ENCODE measurements around the gene RHEBL1. TPM values are rescaled to one million over a fixed set of nuclear protein-coding genes. Genes with fewer than 3 reads are reported as not detected.

RHEBL1 gene
- polyA plus RNA-seq, 1 donor (not counting 4 experiments of a cell fraction or from before 2014, with no cell fraction given) = 0.51 TPM

GRCh38 chr12:49031573-49032161 is 38.1 kb downstream of the RHEBL1 start:
- H3K36me3 ChIP-seq (ENCODE audit: control insufficient read depth in 2 of 2, extremely low read depth in 1 of 2, insufficient read depth in 2 of 2, low read length in 2 of 2) = peaks cover 54 to 61% of the 10 kb centered on the region in 2 experiments
- peaks cover 6% of the 10 kb centered on the region for H4K20me1 ChIP-seq (ENCODE audit: control insufficient read depth, extremely low read depth, insufficient read depth, low read length)
- H3K9me1 ChIP-seq (ENCODE audit: control insufficient read depth, extremely low read depth, insufficient read depth, low read length) = no peaks in the 10 kb centered on the region
- H3K27ac ChIP-seq (ENCODE audit: control insufficient read depth, insufficient read depth, low read length) = no peak overlapping the region
- H3K27me3 ChIP-seq (ENCODE audit: control insufficient read depth, extremely low read depth, insufficient read depth, low read length) = no peaks in the 10 kb centered on the region
- no peak for FAIRE-seq
- no peaks in the 10 kb centered on the region for H3K9me3 ChIP-seq (ENCODE audit: control insufficient read depth, low read depth, low read length)
- no peak for DNase-seq (ENCODE audit: low read depth, low spot score)
- no peak overlapping the region for H3K4me2 ChIP-seq (ENCODE audit: control insufficient read depth, extremely low read depth, insufficient read depth, low read depth, low read length)
- TF ChIP-seq EZH2 (IDR thresholded peaks at IDR 0.05; ENCODE audit: low read length) = no peak
- H3K79me2 ChIP-seq (ENCODE audit: control insufficient read depth, insufficient read depth, low read length) = no peaks in the 10 kb centered on the region
- no peak overlapping the region for H3K9ac ChIP-seq (ENCODE audit: control insufficient read depth, extremely low read depth, insufficient read depth, low read length)
- H2AFZ ChIP-seq (ENCODE audit: control insufficient read depth, low read length) = no peak overlapping the region
- dilution Hi-C loops (cut with MboI; ENCODE audit: extremely low pct_ligation_motif_present, low sequenced_read_pairs) = no loop called here
- no peak overlapping the region for H3K4me3 ChIP-seq (ENCODE audit: control insufficient read depth in 2 of 3, extremely low read depth in 1 of 3, insufficient read depth in 2 of 3, low read depth in 1 of 3, low read length in 3 of 3)
- no peaks in the 10 kb centered on the region for H3K4me1 ChIP-seq (ENCODE audit: control insufficient read depth, extremely low read depth, insufficient read depth, low read length)

- no peak overlapping the region for H3K4me2 ChIP-seq (ENCODE audit: control insufficient read depth, extremely low read depth, insufficient read depth, low read depth, low read length)
- H3K36me3 ChIP-seq (ENCODE audit: control insufficient read depth in 2 of 2, extremely low read depth in 1 of 2, insufficient read depth in 2 of 2, low read length in 2 of 2) = peaks cover 60 to 65% of the 10 kb centered on the region in 2 experiments
- H3K9me1 ChIP-seq (ENCODE audit: control insufficient read depth, extremely low read depth, insufficient read depth, low read length) = no peaks in the 10 kb centered on the region
- H3K9me3 ChIP-seq (ENCODE audit: control insufficient read depth, low read depth, low read length) = no peaks in the 10 kb centered on the region
- no peak overlapping the region for H3K9ac ChIP-seq (ENCODE audit: control insufficient read depth, extremely low read depth, insufficient read depth, low read length)
- H2AFZ ChIP-seq (ENCODE audit: control insufficient read depth, low read length) = no peak overlapping the region
- dilution Hi-C loops (cut with MboI; ENCODE audit: extremely low pct_ligation_motif_present, low sequenced_read_pairs) = no loop called here
- peaks cover 6% of the 10 kb centered on the region for H4K20me1 ChIP-seq (ENCODE audit: control insufficient read depth, extremely low read depth, insufficient read depth, low read length)
- no peak overlapping the region for H3K27ac ChIP-seq (ENCODE audit: control insufficient read depth, insufficient read depth, low read length)
- H3K4me3 ChIP-seq (ENCODE audit: control insufficient read depth in 2 of 3, extremely low read depth in 1 of 3, insufficient read depth in 2 of 3, low read depth in 1 of 3, low read length in 3 of 3) = no peak overlapping the region
- FAIRE-seq (no peak), DNase-seq (ENCODE audit: low read depth, low spot score) (no peak)
- TF ChIP-seq EZH2 (IDR thresholded peaks at IDR 0.05; ENCODE audit: low read length) (no peak), CTCF (optimal IDR thresholded peaks at IDR 0.05 in 1 of 3, IDR thresholded peaks at IDR 0.05 in 1 of 3, conservative IDR thresholded peaks at IDR 0.05 in 1 of 3; ENCODE audit: extremely low read depth in 1 of 3, insufficient read depth in 2 of 3, low read length in 3 of 3) (no peak)
- no peaks in the 10 kb centered on the region for H3K4me1 ChIP-seq (ENCODE audit: control insufficient read depth, extremely low read depth, insufficient read depth, low read length)
- H3K27me3 ChIP-seq (ENCODE audit: control insufficient read depth, extremely low read depth, insufficient read depth, low read length) = no peaks in the 10 kb centered on the region
- no peaks in the 10 kb centered on the region for H3K79me2 ChIP-seq (ENCODE audit: control insufficient read depth, insufficient read depth, low read length)
These were observed 38.8 kb downstream of the RHEBL1 start for GRCh38 chr12:49030714-49031572.

Data from keratinocyte (primary cell).